GM23338 (cell line): ENCODE results near the gene SCN2B. TPM values are rescaled to one million over a fixed set of nuclear protein-coding genes. Genes with fewer than 3 reads are reported as not detected.

Experiments used
- ATAC-seq: fragments of 200-7000 bp; cut with Tn5 transposase; 3 replicates; pipeline ENCODE4 v1.9.1; 2020
- DNase-seq: peaks from one replicate; pipeline ENCODE4 v3.0.0-alpha.2; 2015; ENCODE audit warnings: low spot score
- H2AFZ ChIP-seq: fragments of 200-600 bp; sonication (generic); 2 replicates; pipeline ENCODE4 v1.8.0; 2016; ENCODE audit warnings: antibody characterized with exemption, mild to moderate bottlenecking, moderate library complexity
- H3F3A ChIP-seq: fragments of 200-600 bp; sonication (generic); replicated peaks from 2 replicates; pipeline ENCODE4 v1.8.0; 2017; ENCODE audit warnings: antibody characterized with exemption, mixed run types, low read depth
- H3K27ac ChIP-seq: fragments of 200-600 bp; sonication (generic); 2 replicates; pipeline ENCODE4 v1.6.1; 2016; ENCODE audit warnings: low read depth
- H3K27me3 ChIP-seq: fragments of 200-600 bp; sonication (generic); 2 replicates; pipeline ENCODE4 v1.8.0; 2016; ENCODE audit warnings: mild to moderate bottlenecking, mixed run types, moderate library complexity; ENCODE audit not compliant: insufficient read depth
- H3K36me3 ChIP-seq: fragments of 200-600 bp; sonication (generic); 2 replicates; pipeline ENCODE4 v1.8.0; 2016; ENCODE audit warnings: mild to moderate bottlenecking; ENCODE audit not compliant: insufficient read depth
- H3K4me1 ChIP-seq: fragments of 200-600 bp; sonication (generic); 2 replicates; pipeline ENCODE4 v1.8.0; 2016; ENCODE audit warnings: mild to moderate bottlenecking, moderate library complexity; ENCODE audit not compliant: insufficient read depth
- H3K4me2 ChIP-seq: fragments of 200-600 bp; sonication (generic); 2 replicates; pipeline ENCODE4 v1.7.1; 2017; ENCODE audit warnings: mixed run types
- H3K4me3 ChIP-seq: fragments of 200-600 bp; sonication (generic); 2 replicates; pipeline ENCODE4 v1.6.1; 2016; ENCODE audit warnings: mixed run types
- H3K79me2 ChIP-seq: fragments of 200-600 bp; sonication (generic); replicated peaks from 2 replicates; pipeline ENCODE4 v1.8.0; 2017; ENCODE audit warnings: mild to moderate bottlenecking; ENCODE audit not compliant: insufficient read depth
- H3K9me2 ChIP-seq: fragments of 200-600 bp; sonication (generic); 2 replicates; pipeline ENCODE4 v1.8.0; 2017; ENCODE audit not compliant: insufficient read depth
- H4K20me1 ChIP-seq: fragments of 200-600 bp; sonication (generic); replicated peaks from 2 replicates; pipeline ENCODE4 v1.8.0; 2017; ENCODE audit warnings: mild to moderate bottlenecking; ENCODE audit not compliant: insufficient read depth
- H3K27ac Mint-ChIP-seq: 2 replicates; pipeline ENCODE4 v1.8.0; 2020; ENCODE audit warnings: inconsistent platforms, mild to moderate bottlenecking, moderate library complexity, mixed read lengths
- H3K27me3 Mint-ChIP-seq: 3 replicates; pipeline ENCODE4 v1.8.0; 2022; ENCODE audit warnings: low read depth, mild to moderate bottlenecking, moderate library complexity, mixed read lengths, inconsistent platforms; ENCODE audit not compliant: insufficient read depth, poor library complexity
- H3K36me3 Mint-ChIP-seq: 3 replicates; pipeline ENCODE4 v1.8.0; 2021; ENCODE audit warnings: low read depth, mild to moderate bottlenecking, inconsistent platforms, moderate library complexity, mixed read lengths
- H3K4me1 Mint-ChIP-seq: 3 replicates; pipeline ENCODE4 v1.8.0; 2020; ENCODE audit warnings: mild to moderate bottlenecking, inconsistent platforms, mixed read lengths
- H3K4me3 Mint-ChIP-seq: 3 replicates; pipeline ENCODE4 v1.8.0; 2021; ENCODE audit warnings: moderate library complexity, mild to moderate bottlenecking, inconsistent platforms, mixed read lengths
- H3K9me3 Mint-ChIP-seq: 3 replicates; pipeline ENCODE4 v1.8.0; 2020; ENCODE audit warnings: moderate library complexity, mild to moderate bottlenecking, inconsistent platforms, mixed read lengths
- CREB1 ChIP-seq: fragments of 250-450 bp; sonication (Bioruptor Pico); IDR thresholded peaks from 2 replicates; pipeline ENCODE4 v1.5.0; 2020; ENCODE audit warnings: low read depth, mild to moderate bottlenecking, moderate library complexity
- EZH2 ChIP-seq: fragments of 200-600 bp; sonication (generic); IDR thresholded peaks from one replicate; pipeline ENCODE4 v1.8.0; 2017; ENCODE audit warnings: antibody characterized with exemption, mild to moderate bottlenecking, low read depth; ENCODE audit not compliant: unreplicated experiment
- EZH2phosphoT487 ChIP-seq: fragments of 200-600 bp; sonication (generic); IDR thresholded peaks from one replicate; pipeline ENCODE4 v1.8.1; 2018; ENCODE audit warnings: antibody characterized with exemption; ENCODE audit not compliant: unreplicated experiment
- JUNB ChIP-seq: IDR thresholded peaks from one replicate; pipeline ENCODE4 v1.6.1; 2016; ENCODE audit warnings: antibody characterized with exemption; ENCODE audit not compliant: unreplicated experiment
- NANOG ChIP-seq: IDR thresholded peaks from 2 replicates; pipeline ENCODE4 v1.6.1; 2016; ENCODE audit warnings: antibody characterized with exemption, borderline replicate concordance
- ZNF114 ChIP-seq: fragments of 250-450 bp; sonication (Bioruptor Pico); IDR thresholded peaks from 2 replicates; pipeline ENCODE4 v1.5.0; 2020; ENCODE audit warnings: mild to moderate bottlenecking, moderate library complexity
- ZNF331 ChIP-seq: fragments of 250-450 bp; sonication (Bioruptor Pico); IDR thresholded peaks from 2 replicates; pipeline ENCODE4 v1.5.0; 2020; ENCODE audit warnings: low read depth, mild to moderate bottlenecking, moderate library complexity
- polyA plus RNA-seq: library from polyadenylated mRNA; unstranded; fragments of >200 nt; fragmentation: Nextera tagmentation; extraction: Ambion mirVana; gene quantifications from 2 replicates; pipeline ENCODE4 v1.2.1, GENCODE V29; 2016
- total RNA-seq: library from RNA; depleted of rRNA; stranded (reverse); fragments of >200 nt; shearing (Covaris generic); gene quantifications from 2 replicates; pipeline ENCODE4 v1.2.3, GENCODE V29; 2014
- TF ChIP-seq, protein P1 (sequence below): fragments of 250-450 bp; sonication (Bioruptor Pico); IDR thresholded peaks from 2 replicates; pipeline ENCODE4 v1.5.0; 2020; ENCODE audit warnings: mild to moderate bottlenecking, moderate library complexity
- TF ChIP-seq, protein P2 (sequence below): IDR thresholded peaks from 2 replicates; pipeline ENCODE4 v1.6.1; 2016; ENCODE audit warnings: antibody characterized with exemption
- TF ChIP-seq, protein P3 (sequence below), 2 experiments: fragments of 200-600 bp in 1 of 2; sonication (generic) in 1 of 2; conservative IDR thresholded peaks; 2 replicates each; pipeline versions ENCODE4 v1.5.1 to v1.6.1; 2016 to 2017; ENCODE audit warnings: antibody characterized with exemption in 2 of 2, low read depth in 2 of 2, mild to moderate bottlenecking in 2 of 2, moderate library complexity in 1 of 2

SCN2B gene
- total and polyA plus RNA-seq, 2 experiments from 2014 or later = 0.03 TPM; not detected in 1

DNA sequence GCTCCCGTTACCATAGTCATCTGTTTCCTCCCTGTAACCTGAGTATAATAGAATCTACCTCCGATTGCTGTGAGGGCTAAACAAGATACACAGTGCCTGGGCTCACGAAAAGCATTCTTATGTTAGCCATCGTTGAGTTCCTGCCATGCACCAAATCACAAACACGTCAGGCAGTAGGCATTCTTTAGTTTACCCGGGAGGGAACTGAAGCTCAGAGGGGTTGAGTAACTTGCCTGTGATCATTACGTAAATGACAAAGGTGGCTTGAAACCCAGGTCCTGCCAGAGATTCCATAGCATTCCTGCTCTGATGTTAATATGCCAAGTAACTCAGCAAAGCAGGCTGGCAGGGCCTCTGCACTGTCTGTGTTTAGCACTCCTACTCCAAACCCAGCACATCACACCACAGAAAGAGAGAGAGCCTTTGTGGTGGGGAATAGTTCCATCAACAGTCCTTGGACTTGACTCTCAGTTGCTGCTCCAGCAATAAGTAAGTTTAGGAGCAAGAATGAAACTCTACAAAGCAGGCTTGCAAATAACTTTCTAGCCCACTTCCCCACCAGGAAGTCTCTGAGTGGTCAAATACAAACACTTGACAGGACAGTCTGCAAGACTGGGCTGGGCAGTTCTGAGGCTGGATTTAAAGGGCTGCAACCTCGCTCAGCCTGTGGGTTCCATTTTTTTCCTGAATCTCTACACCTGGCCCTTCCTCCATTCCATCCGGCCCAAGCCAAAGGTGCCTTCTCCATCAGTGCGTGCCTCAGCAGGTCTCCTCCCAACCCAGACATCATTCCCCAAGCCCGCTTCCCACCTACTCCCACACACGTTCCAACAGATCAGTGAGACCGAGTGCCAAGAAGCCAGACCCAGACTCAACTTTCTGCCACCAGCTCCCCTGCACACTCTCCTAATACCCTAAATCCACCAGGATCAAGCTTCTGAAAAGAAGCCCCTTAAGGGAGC lies 1.1 kb downstream of the SCN2B start (continued):
- TF ChIP-seq, protein P1, sequence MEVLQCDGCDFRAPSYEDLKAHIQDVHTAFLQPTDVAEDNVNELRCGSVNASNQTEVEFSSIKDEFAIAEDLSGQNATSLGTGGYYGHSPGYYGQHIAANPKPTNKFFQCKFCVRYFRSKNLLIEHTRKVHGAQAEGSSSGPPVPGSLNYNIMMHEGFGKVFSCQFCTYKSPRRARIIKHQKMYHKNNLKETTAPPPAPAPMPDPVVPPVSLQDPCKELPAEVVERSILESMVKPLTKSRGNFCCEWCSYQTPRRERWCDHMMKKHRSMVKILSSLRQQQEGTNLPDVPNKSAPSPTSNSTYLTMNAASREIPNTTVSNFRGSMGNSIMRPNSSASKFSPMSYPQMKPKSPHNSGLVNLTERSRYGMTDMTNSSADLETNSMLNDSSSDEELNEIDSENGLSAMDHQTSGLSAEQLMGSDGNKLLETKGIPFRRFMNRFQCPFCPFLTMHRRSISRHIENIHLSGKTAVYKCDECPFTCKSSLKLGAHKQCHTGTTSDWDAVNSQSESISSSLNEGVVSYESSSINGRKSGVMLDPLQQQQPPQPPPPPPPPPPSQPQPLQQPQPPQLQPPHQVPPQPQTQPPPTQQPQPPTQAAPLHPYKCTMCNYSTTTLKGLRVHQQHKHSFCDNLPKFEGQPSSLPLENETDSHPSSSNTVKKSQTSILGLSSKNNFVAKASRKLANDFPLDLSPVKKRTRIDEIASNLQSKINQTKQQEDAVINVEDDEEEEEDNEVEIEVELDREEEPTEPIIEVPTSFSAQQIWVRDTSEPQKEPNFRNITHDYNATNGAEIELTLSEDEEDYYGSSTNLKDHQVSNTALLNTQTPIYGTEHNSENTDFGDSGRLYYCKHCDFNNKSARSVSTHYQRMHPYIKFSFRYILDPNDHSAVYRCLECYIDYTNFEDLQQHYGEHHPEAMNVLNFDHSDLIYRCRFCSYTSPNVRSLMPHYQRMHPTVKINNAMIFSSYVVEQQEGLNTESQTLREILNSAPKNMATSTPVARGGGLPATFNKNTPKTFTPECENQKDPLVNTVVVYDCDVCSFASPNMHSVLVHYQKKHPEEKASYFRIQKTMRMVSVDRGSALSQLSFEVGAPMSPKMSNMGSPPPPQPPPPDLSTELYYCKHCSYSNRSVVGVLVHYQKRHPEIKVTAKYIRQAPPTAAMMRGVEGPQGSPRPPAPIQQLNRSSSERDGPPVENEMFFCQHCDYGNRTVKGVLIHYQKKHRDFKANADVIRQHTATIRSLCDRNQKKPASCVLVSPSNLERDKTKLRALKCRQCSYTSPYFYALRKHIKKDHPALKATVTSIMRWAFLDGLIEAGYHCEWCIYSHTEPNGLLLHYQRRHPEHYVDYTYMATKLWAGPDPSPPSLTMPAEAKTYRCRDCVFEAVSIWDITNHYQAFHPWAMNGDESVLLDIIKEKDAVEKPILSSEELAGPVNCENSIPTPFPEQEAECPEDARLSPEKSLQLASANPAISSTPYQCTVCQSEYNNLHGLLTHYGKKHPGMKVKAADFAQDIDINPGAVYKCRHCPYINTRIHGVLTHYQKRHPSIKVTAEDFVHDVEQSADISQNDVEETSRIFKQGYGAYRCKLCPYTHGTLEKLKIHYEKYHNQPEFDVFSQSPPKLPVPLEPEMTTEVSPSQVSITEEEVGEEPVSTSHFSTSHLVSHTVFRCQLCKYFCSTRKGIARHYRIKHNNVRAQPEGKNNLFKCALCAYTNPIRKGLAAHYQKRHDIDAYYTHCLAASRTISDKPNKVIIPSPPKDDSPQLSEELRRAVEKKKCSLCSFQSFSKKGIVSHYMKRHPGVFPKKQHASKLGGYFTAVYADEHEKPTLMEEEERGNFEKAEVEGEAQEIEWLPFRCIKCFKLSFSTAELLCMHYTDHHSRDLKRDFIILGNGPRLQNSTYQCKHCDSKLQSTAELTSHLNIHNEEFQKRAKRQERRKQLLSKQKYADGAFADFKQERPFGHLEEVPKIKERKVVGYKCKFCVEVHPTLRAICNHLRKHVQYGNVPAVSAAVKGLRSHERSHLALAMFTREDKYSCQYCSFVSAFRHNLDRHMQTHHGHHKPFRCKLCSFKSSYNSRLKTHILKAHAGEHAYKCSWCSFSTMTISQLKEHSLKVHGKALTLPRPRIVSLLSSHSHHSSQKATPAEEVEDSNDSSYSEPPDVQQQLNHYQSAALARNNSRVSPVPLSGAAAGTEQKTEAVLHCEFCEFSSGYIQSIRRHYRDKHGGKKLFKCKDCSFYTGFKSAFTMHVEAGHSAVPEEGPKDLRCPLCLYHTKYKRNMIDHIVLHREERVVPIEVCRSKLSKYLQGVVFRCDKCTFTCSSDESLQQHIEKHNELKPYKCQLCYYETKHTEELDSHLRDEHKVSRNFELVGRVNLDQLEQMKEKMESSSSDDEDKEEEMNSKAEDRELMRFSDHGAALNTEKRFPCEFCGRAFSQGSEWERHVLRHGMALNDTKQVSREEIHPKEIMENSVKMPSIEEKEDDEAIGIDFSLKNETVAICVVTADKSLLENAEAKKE (CRISPR knock-in tag) = no peak
- TF ChIP-seq EZH2phosphoT487 = no peak

DNA sequence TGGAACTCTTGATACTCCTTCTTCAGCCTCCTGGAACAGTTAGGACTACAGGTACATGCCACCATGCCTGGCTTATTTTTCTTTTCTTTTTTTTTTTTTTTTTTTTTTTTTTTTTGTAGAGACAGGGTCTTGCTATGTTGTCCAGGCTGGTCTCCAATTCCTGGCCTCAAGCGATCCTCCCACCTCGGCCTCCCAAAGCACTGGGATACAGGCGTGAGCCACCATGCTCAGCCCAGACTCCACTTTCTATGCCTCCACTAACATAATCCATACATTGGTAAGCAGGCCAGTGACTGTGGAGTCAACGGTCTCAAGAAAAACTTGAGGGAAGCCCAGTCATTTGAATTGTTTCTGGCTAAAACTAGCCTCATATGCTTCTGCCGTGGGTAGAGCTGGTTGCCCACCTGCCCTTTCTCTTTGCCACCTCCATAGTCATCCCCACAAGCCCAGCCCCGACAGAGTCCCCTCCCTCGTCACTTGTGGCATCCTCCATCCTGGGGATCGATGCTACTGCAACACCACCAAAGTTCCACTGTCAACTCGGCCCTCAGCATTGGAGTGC lies 2.4 kb downstream of the SCN2B start:
- Histone ChIP-seq H3K27me3 (peaks cover 73% of the 10 kb centered on the region), H3K27ac (no peak overlapping the region), H3K4me1 (peaks cover 29% of the 10 kb centered on the region), H3K4me3 (no peak overlapping the region), H3F3A (no peaks in the 10 kb centered on the region), H3K9me2 (no peaks in the 10 kb centered on the region), H3K79me2 (no peaks in the 10 kb centered on the region), H3K4me2 (peak overlapping the region; percentile 81; the same call in 1 of the 2 replicates), H2AFZ (no peak overlapping the region), H4K20me1 (no peaks in the 10 kb centered on the region; the same call in 1 of the 2 replicates), H3K36me3 (no peaks in the 10 kb centered on the region; the same call in 1 of the 2 replicates)
- Mint-ChIP-seq H3K36me3 (no peaks in the 10 kb centered on the region), H3K4me1 (peaks cover 39% of the 10 kb centered on the region), H3K27ac (no peak overlapping the region), H3K9me3 (no peaks in the 10 kb centered on the region; the same call in 2 of the 3 replicates), H3K27me3 (peaks cover 41% of the 10 kb centered on the region), H3K4me3 (peak overlapping the region; percentile 79; the same call in 1 of the 3 replicates)
- no peak for DNase-seq
- no peak for ATAC-seq
- TF ChIP-seq EZH2 = no peak
- TF ChIP-seq ZNF331 (CRISPR knock-in tag) = no peak
- no peak for TF ChIP-seq JUNB
- no peak for TF ChIP-seq CREB1 (CRISPR knock-in tag)
- TF ChIP-seq, protein P2, sequence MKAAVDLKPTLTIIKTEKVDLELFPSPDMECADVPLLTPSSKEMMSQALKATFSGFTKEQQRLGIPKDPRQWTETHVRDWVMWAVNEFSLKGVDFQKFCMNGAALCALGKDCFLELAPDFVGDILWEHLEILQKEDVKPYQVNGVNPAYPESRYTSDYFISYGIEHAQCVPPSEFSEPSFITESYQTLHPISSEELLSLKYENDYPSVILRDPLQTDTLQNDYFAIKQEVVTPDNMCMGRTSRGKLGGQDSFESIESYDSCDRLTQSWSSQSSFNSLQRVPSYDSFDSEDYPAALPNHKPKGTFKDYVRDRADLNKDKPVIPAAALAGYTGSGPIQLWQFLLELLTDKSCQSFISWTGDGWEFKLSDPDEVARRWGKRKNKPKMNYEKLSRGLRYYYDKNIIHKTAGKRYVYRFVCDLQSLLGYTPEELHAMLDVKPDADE = no peak
- TF ChIP-seq NANOG = no peak
- TF ChIP-seq, protein P3, sequence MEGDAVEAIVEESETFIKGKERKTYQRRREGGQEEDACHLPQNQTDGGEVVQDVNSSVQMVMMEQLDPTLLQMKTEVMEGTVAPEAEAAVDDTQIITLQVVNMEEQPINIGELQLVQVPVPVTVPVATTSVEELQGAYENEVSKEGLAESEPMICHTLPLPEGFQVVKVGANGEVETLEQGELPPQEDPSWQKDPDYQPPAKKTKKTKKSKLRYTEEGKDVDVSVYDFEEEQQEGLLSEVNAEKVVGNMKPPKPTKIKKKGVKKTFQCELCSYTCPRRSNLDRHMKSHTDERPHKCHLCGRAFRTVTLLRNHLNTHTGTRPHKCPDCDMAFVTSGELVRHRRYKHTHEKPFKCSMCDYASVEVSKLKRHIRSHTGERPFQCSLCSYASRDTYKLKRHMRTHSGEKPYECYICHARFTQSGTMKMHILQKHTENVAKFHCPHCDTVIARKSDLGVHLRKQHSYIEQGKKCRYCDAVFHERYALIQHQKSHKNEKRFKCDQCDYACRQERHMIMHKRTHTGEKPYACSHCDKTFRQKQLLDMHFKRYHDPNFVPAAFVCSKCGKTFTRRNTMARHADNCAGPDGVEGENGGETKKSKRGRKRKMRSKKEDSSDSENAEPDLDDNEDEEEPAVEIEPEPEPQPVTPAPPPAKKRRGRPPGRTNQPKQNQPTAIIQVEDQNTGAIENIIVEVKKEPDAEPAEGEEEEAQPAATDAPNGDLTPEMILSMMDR (conservative IDR thresholded peaks at IDR 0.05; ENCODE audit: low read depth in 2 of 2) = no peak
- no peak for TF ChIP-seq ZNF114
